NT2/D1 (cell line): ENCODE results near the gene AGPAT4.

ENCODE experiments used
- SUZ12 ChIP-seq: IDR thresholded peaks from 2 replicates; pipeline ENCODE4 v1.6.1; 2011; ENCODE audit not compliant: insufficient read length, insufficient read depth; ENCODE audit errors: extremely low read depth
- YY1 ChIP-seq: IDR thresholded peaks from 2 replicates; pipeline ENCODE4 v1.6.1; 2011; ENCODE audit not compliant: insufficient read length, insufficient read depth
- ZNF274 ChIP-seq: IDR thresholded peaks from 2 replicates; pipeline ENCODE4 v1.6.1; 2011; ENCODE audit warnings: mild to moderate bottlenecking, low read depth, low read length

GRCh38 chr6:161095916-161096315 is 177.9 kb downstream of the AGPAT4 start:
- TF ChIP-seq ZNF274 = no peak
- TF ChIP-seq SUZ12 = no peak
- no peak for TF ChIP-seq YY1
